Common myeloid progenitor, CD34-positive (primary cell): ENCODE data around the gene SPG7.

Source experiments
- CTCF ChIA-PET: fragments of 350-600 bp; sonication (Branson Sonifier 250); formaldehyde crosslinking; loops from one replicate; lab custom pipeline; 2021; ENCODE audit warnings: antibody characterized with exemption; lab: Charles Lee
- POLR2A ChIA-PET: fragments of 350-600 bp; sonication (Branson Sonifier 250); formaldehyde crosslinking; loops from one replicate; lab custom pipeline; 2021; ENCODE audit warnings: antibody characterized with exemption; lab: Charles Lee
- DNase-seq, 3 donors: peaks; one replicate each; pipeline versions ENCODE4 v3.0.0 to v3.0.0-alpha.2; 2013
- H3K27ac ChIP-seq, 2 experiments: 1 replicate in 1 of 2; 2 replicates in 1 of 2; pipeline ENCODE4 v1.7.0; 2013; ENCODE audit warnings: inconsistent platforms in 2 of 2, low read length in 2 of 2, mild to moderate bottlenecking in 2 of 2, low read depth in 1 of 2, moderate library complexity in 1 of 2; ENCODE audit not compliant: severe bottlenecking in 2 of 2, insufficient read depth in 1 of 2, poor library complexity in 1 of 2
- H3K27me3 ChIP-seq, 5 experiments: replicated peaks in 2 of 5; 1 replicate in 3 of 5; 2 replicates in 2 of 5; pipeline versions ENCODE4 v1.6.1 to v1.7.0; 2013; ENCODE audit warnings: low read length in 4 of 5, mild to moderate bottlenecking in 2 of 5, moderate library complexity in 2 of 5, inconsistent platforms in 1 of 5; ENCODE audit not compliant: insufficient read depth in 5 of 5, control insufficient read depth in 4 of 5
- H3K36me3 ChIP-seq, 4 experiments: 1 replicate in 2 of 4; 2 replicates in 2 of 4; pipeline versions ENCODE4 v1.6.1 to v1.7.0; 2013; ENCODE audit warnings: low read length in 3 of 4, control low read depth in 1 of 4, mild to moderate bottlenecking in 1 of 4; ENCODE audit not compliant: control insufficient read depth in 4 of 4, insufficient read depth in 4 of 4
- H3K4me1 ChIP-seq, 4 experiments: 1 replicate in 3 of 4; 2 replicates in 1 of 4; pipeline versions ENCODE4 v1.6.1 to v1.7.1; 2013; ENCODE audit warnings: low read length in 3 of 4, mild to moderate bottlenecking in 3 of 4, control low read depth in 1 of 4, inconsistent platforms in 1 of 4, moderate library complexity in 1 of 4; ENCODE audit not compliant: control insufficient read depth in 4 of 4, insufficient read depth in 4 of 4; ENCODE audit errors: control extremely low read depth in 1 of 4
- H3K4me3 ChIP-seq, 7 experiments: 1 replicate in 4 of 7; 2 replicates in 3 of 7; pipeline versions ENCODE4 v1.5.1 to v1.7.0; 2013; ENCODE audit warnings: mild to moderate bottlenecking in 7 of 7, low read length in 6 of 7, moderate library complexity in 6 of 7, inconsistent platforms in 2 of 7, low read depth in 2 of 7, control low read depth in 1 of 7; ENCODE audit not compliant: insufficient read depth in 4 of 7, control insufficient read depth in 1 of 7; ENCODE audit errors: extremely low read depth in 1 of 7
- H3K9me3 ChIP-seq, 5 experiments: 1 replicate in 4 of 5; 2 replicates in 1 of 5; pipeline versions ENCODE4 v1.6.1 to v1.7.1; 2013; ENCODE audit warnings: low read length in 4 of 5, mild to moderate bottlenecking in 2 of 5, inconsistent platforms in 1 of 5, low read depth in 1 of 5, moderate library complexity in 1 of 5; ENCODE audit not compliant: control insufficient read depth in 4 of 5, insufficient read depth in 2 of 5; ENCODE audit errors: control extremely low read depth in 1 of 5
- WGBS: methylation state at CpG from one replicate; pipeline ENCODE4 v1.1.5; 2013; ENCODE audit not compliant: insufficient coverage; 5-methylcytosine and 5-hydroxymethylcytosine counted together

Gene SPG7

GRCh38 chr16:89466920-89467319 lies 41.3 kb upstream of the SPG7 start:
- POLR2A ChIA-PET, result interaction anchor here (0.8 kb wide), 1 partner anchor 9 kb away, joined by 7 read pairs; no protein-coding TSS in a partner anchor

GRCh38 chr16:89467382-89467781 lies 40.8 kb upstream of the SPG7 start:
- Histone ChIP-seq H3K4me3 (no peak overlapping the region), H3K27ac (no peak overlapping the region), H3K4me1 (peaks cover 3 to 12% (median 3%) of the 10 kb centered on the region in 4 experiments), H3K9me3 (no peaks in the 10 kb centered on the region), H3K27me3 (no peaks in the 10 kb centered on the region), H3K36me3 (peaks cover 0 to 5% (median 0%) of the 10 kb centered on the region in 4 experiments)
- DNase-seq, result no peak
- CTCF ChIA-PET, result interaction anchor here (1.1 to 2.9 kb wide), 4 partner anchors 10 to 41 kb away, joined by 3 to 9 read pairs (median 4); partner anchors contain the start of gene SPG7
- 99% methylated on average over 7 of the region's 7 CpGs for WGBS
- POLR2A ChIA-PET, result interaction anchor here (0.6 to 0.8 kb wide), 2 partner anchors 10 to 136 kb away, joined by 5 to 7 read pairs; no protein-coding TSS in a partner anchor

More at GRCh38 chr16:89466920-89467319, 41.3 kb upstream of the SPG7 start:
- Histone ChIP-seq H3K36me3 (peaks cover 0 to 5% (median 0%) of the 10 kb centered on the region in 4 experiments), H3K4me3 (no peak overlapping the region), H3K27me3 (no peaks in the 10 kb centered on the region), H3K27ac (no peak overlapping the region), H3K4me1 (peaks cover 0 to 7% (median 0%) of the 10 kb centered on the region in 4 experiments), H3K9me3 (no peaks in the 10 kb centered on the region)
- WGBS, result 91% methylated on average over 4 of the region's 5 CpGs
- DNase-seq, result no peak
- CTCF ChIA-PET, result interaction anchor here (1.1 to 2.9 kb wide), 4 partner anchors 10 to 41 kb away, joined by 3 to 9 read pairs (median 4); partner anchors contain the start of gene SPG7

- H3K4me1 ChIP-seq, result peaks cover 13 to 58% (median 23%) of the 10 kb centered on the region in 4 experiments
- H3K27me3 ChIP-seq, result no peaks in the 10 kb centered on the region
- H3K27ac ChIP-seq, result no peak overlapping the region
- 92% methylated on average over 2 of the region's 2 CpGs for WGBS
- CTCF ChIA-PET, result interaction anchor here (1.2 to 1.4 kb wide), 2 partner anchors 11 to 15 kb away, joined by 4 read pairs; no protein-coding TSS in a partner anchor
- DNase-seq, result no peak
- no peak overlapping the region for H3K4me3 ChIP-seq
- POLR2A ChIA-PET, result no interaction called here
- H3K9me3 ChIP-seq, result no peaks in the 10 kb centered on the region
- peaks cover 0 to 5% (median 2%) of the 10 kb centered on the region in 4 experiments for H3K36me3 ChIP-seq
Measured at GRCh38 chr16:89472711-89473075, 35.5 kb upstream of the SPG7 start.

- Histone ChIP-seq H3K4me1 (peaks cover 13 to 64% (median 26%) of the 10 kb centered on the region in 4 experiments), H3K4me3 (no peak overlapping the region), H3K9me3 (no peaks in the 10 kb centered on the region), H3K27ac (no peak overlapping the region), H3K36me3 (peaks cover 0 to 4% (median under 1%) of the 10 kb centered on the region in 4 experiments), H3K27me3 (no peaks in the 10 kb centered on the region)
- POLR2A ChIA-PET, result no interaction called here
- CTCF ChIA-PET, result interaction anchor here (1.2 to 1.3 kb wide), 2 partner anchors 10 to 16 kb away, joined by 3 to 4 read pairs; no protein-coding TSS in a partner anchor
- 100% methylated on average over 6 of the region's 7 CpGs for WGBS
- DNase-seq, result no peak
Measured at GRCh38 chr16:89473136-89473712, 35.0 kb upstream of the SPG7 start.

GRCh38 chr16:89473791-89474414 lies 34.3 kb upstream of the SPG7 start:
- Histone ChIP-seq H3K4me3 (no peak overlapping the region), H3K36me3 (peaks cover 0 to 4% (median 0%) of the 10 kb centered on the region in 4 experiments), H3K27me3 (no peaks in the 10 kb centered on the region), H3K9me3 (no peaks in the 10 kb centered on the region), H3K4me1 (peaks cover 13 to 70% (median 29%) of the 10 kb centered on the region in 4 experiments), H3K27ac (no peak overlapping the region)
- ChIA-PET POLR2A (no interaction called here), CTCF (interaction anchor here (1.3 to 1.8 kb wide), 3 partner anchors 17 to 37 kb away, joined by 3 to 9 read pairs (median 3); no protein-coding TSS in a partner anchor)
- no peak for DNase-seq
- 91% methylated on average over 7 of the region's 9 CpGs for WGBS

- Histone ChIP-seq H3K27me3 (no peaks in the 10 kb centered on the region), H3K27ac (peak overlapping the region in 1 of 2 experiments; percentile 43), H3K4me1 (peaks cover 13 to 73% (median 29%) of the 10 kb centered on the region in 4 experiments), H3K36me3 (peaks cover 0 to 4% (median 0%) of the 10 kb centered on the region in 4 experiments), H3K9me3 (no peaks in the 10 kb centered on the region), H3K4me3 (no peak overlapping the region)
- 100% methylated on average over 1 of the region's 5 CpGs for WGBS
- ChIA-PET POLR2A (no interaction called here), CTCF (interaction anchor here (0.9 to 1.8 kb wide), 3 partner anchors 29 to 49 kb away, joined by 3 to 9 read pairs (median 3); no protein-coding TSS in a partner anchor)
- DNase-seq, result no peak
Measured at GRCh38 chr16:89475144-89475543, 33.1 kb upstream of the SPG7 start.
